Activated B cell treated with CpG ODN at 0.5 μM for 24 hours (primary cell): ENCODE data around the gene TBK1. TPM values are rescaled to one million over a fixed set of nuclear protein-coding genes. Genes with fewer than 3 reads are reported as not detected.

Experiments
- ATAC-seq: fragments of 200-7000 bp; cut with Tn5 transposase; one replicate; pipeline ENCODE4 v1.10.0; 2021; ENCODE audit warnings: low read depth, mild to moderate bottlenecking, moderate library complexity
- CTCF ChIA-PET: fragments of 350-600 bp; sonication (Branson Sonifier 250); formaldehyde crosslinking; loops from one replicate; lab custom pipeline; 2021; ENCODE audit warnings: antibody characterized with exemption; lab: Charles Lee
- POLR2A ChIA-PET: fragments of 350-600 bp; sonication (Branson Sonifier 250); formaldehyde crosslinking; loops from one replicate; lab custom pipeline; 2021; ENCODE audit warnings: antibody characterized with exemption; lab: Charles Lee
- DNase-seq: peaks from one replicate; pipeline ENCODE4 v3.0.0; 2022
- H3K27ac Mint-ChIP-seq: one replicate; pipeline ENCODE4 v1.8.0; 2020; ENCODE audit warnings: mixed read lengths
- H3K27me3 Mint-ChIP-seq: one replicate; pipeline ENCODE4 v1.8.0; 2021; ENCODE audit warnings: mixed read lengths
- H3K36me3 Mint-ChIP-seq: one replicate; pipeline ENCODE4 v1.8.0; 2021; ENCODE audit warnings: low read depth, mixed read lengths
- H3K4me1 Mint-ChIP-seq: one replicate; pipeline ENCODE4 v1.8.0; 2021; ENCODE audit warnings: mixed read lengths
- H3K4me3 Mint-ChIP-seq: one replicate; pipeline ENCODE4 v1.8.0; 2020; ENCODE audit warnings: mild to moderate bottlenecking, mixed read lengths
- H3K9me3 Mint-ChIP-seq: one replicate; pipeline ENCODE4 v1.8.0; 2020; ENCODE audit warnings: mixed read lengths
- intact Hi-C: fragments of 100-400 bp; cut with micrococcal nuclease; formaldehyde crosslinking; loops from one replicate; pipeline ENCODE4 v1.15.1; 2024
- total RNA-seq: library from RNA; stranded (reverse); gene quantifications from 2 replicates; pipeline ENCODE4 v1.2.3, GENCODE V29; 2022
- TF ChIP-seq, protein P1 (sequence below): fragments of 200-600 bp; IDR thresholded peaks from one replicate; pipeline ENCODE4 v1.8.0; 2022; ENCODE audit warnings: antibody characterized with exemption, mild to moderate bottlenecking

Gene TBK1
- total RNA-seq, 1 donor from 2014 or later = 37.4 TPM

DNA sequence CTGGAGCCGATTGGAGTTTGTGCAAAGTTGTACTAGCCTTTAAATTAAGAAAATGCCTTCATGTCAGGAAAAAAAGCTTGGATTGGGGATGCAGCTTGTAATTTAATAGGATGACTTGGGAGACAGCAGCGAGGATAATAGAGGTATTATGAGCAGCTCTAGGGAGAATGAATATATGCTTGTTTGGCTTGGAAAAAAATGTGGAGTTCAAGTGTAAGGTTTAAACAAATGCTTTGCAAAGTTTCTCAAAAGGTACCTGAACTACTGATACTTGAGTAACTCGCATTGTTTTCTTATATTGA lies 93.1 kb downstream of the TBK1 start:
- ChIA-PET CTCF (interaction anchor here (8.0 kb wide), 1 partner anchor 151 kb away, joined by 171 read pairs; no protein-coding TSS in a partner anchor), POLR2A (interaction anchor here (0.6 kb wide), 1 partner anchor 132 kb away, joined by 3 read pairs; no protein-coding TSS in a partner anchor)
- TF ChIP-seq, protein P1, sequence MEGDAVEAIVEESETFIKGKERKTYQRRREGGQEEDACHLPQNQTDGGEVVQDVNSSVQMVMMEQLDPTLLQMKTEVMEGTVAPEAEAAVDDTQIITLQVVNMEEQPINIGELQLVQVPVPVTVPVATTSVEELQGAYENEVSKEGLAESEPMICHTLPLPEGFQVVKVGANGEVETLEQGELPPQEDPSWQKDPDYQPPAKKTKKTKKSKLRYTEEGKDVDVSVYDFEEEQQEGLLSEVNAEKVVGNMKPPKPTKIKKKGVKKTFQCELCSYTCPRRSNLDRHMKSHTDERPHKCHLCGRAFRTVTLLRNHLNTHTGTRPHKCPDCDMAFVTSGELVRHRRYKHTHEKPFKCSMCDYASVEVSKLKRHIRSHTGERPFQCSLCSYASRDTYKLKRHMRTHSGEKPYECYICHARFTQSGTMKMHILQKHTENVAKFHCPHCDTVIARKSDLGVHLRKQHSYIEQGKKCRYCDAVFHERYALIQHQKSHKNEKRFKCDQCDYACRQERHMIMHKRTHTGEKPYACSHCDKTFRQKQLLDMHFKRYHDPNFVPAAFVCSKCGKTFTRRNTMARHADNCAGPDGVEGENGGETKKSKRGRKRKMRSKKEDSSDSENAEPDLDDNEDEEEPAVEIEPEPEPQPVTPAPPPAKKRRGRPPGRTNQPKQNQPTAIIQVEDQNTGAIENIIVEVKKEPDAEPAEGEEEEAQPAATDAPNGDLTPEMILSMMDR = no peak
- no peak for DNase-seq
- H3K36me3 Mint-ChIP-seq = no peaks in the 10 kb centered on the region
- intact Hi-C loops = no loop called here
- H3K27ac Mint-ChIP-seq = no peak overlapping the region
- no peaks in the 10 kb centered on the region for H3K9me3 Mint-ChIP-seq
- H3K4me1 Mint-ChIP-seq = no peaks in the 10 kb centered on the region
- ATAC-seq = no peak
- no peak overlapping the region for H3K4me3 Mint-ChIP-seq
- H3K27me3 Mint-ChIP-seq = peaks cover 5% of the 10 kb centered on the region

DNA sequence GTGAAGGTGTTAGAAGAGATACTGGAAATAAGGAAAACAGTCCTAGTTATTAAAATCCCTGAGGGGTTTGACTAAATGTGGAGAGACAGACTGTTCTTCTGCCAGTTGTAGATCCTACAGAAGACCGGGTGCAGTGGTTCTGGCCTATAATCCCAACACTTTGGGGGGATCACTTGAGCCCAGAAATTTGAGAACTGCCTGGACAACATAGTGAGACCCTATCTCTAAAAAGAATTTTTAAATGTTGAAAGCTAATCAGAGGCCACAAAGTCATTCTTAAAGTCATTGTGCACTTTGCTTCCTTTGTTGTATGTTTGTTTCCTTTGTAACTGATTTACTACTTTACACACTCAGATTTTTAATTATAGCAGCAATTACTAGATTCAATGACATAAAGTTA lies 97.2 kb downstream of the TBK1 start:
- DNase-seq = no peak
- H3K9me3 Mint-ChIP-seq = no peaks in the 10 kb centered on the region
- ChIA-PET POLR2A (interaction anchor here (0.8 to 1.4 kb wide), 3 partner anchors 43 to 149 kb away, joined by 3 to 8 read pairs (median 3); no protein-coding TSS in a partner anchor), CTCF (interaction anchor here (0.6 to 8.0 kb wide), 25 partner anchors 10 to 252 kb away, joined by 3 to 171 read pairs (median 5); partner anchors contain the start of gene RASSF3)
- no peaks in the 10 kb centered on the region for H3K36me3 Mint-ChIP-seq
- H3K4me1 Mint-ChIP-seq = no peaks in the 10 kb centered on the region
- no peaks in the 10 kb centered on the region for H3K27me3 Mint-ChIP-seq
- ATAC-seq = no peak
- intact Hi-C loops = loop anchor here (1.0 to 2.0 kb wide), 5 partner anchors 60 to 248 kb away; partner anchors contain the start of gene GNS
- no peak overlapping the region for H3K4me3 Mint-ChIP-seq
- H3K27ac Mint-ChIP-seq = no peak overlapping the region
- TF ChIP-seq, protein P1 = no peak

- intact Hi-C loops = no loop called here
- no peak for ATAC-seq
- no peaks in the 10 kb centered on the region for H3K27me3 Mint-ChIP-seq
- H3K36me3 Mint-ChIP-seq = no peaks in the 10 kb centered on the region
- POLR2A ChIA-PET = interaction anchor here (0.7 kb wide), 1 partner anchor 9 kb away, joined by 5 read pairs; no protein-coding TSS in a partner anchor
- TF ChIP-seq, protein P1 = no peak
- no peak for DNase-seq
- no peaks in the 10 kb centered on the region for H3K4me1 Mint-ChIP-seq
- no peak overlapping the region for H3K27ac Mint-ChIP-seq
- no peak overlapping the region for H3K4me3 Mint-ChIP-seq
- H3K9me3 Mint-ChIP-seq = no peaks in the 10 kb centered on the region
- CTCF ChIA-PET = interaction anchor here (0.7 to 8.0 kb wide), 3 partner anchors 129 to 149 kb away, joined by 3 to 171 read pairs (median 3); no protein-coding TSS in a partner anchor
Measured at GRCh38 chr12:64550755-64551154, 98.8 kb downstream of the TBK1 start.

DNA sequence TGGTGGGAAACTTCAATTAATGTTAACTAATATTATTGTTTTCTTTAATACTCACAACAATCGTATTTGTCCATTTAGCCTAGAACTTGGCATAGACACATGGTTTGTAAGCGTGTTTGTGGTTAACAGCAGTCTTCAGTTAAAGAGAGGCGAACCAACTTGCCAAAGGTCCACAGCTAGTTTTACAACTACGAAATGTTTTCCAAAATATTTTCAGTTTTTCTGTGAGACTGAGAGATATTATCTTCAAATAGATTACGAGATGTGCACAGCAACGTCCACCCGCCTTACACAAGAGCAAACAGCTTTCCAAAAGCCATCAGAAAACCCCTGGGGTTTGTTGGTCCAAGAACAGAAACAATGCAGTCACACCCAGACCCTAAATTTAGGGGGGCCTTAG lies 99.8 kb downstream of the TBK1 start:
- no peak for ATAC-seq
- CTCF ChIA-PET = interaction anchor here (8.0 kb wide), 1 partner anchor 144 kb away, joined by 171 read pairs; no protein-coding TSS in a partner anchor

More for the DNA sequence above, 99.8 kb downstream of the TBK1 start:
- Mint-ChIP-seq H3K4me1 (no peaks in the 10 kb centered on the region), H3K9me3 (no peaks in the 10 kb centered on the region), H3K36me3 (no peaks in the 10 kb centered on the region), H3K4me3 (no peak overlapping the region), H3K27ac (no peak overlapping the region), H3K27me3 (no peaks in the 10 kb centered on the region)
- POLR2A ChIA-PET = no interaction called here
- TF ChIP-seq, protein P1 = no peak
- intact Hi-C loops = no loop called here
- no peak for DNase-seq

Other genes with a start within 250 kb of the TBK1 start
- 16.5 and 16.8 TPM in 2 replicates for gene KICS2, start 229.8 kb upstream of the TBK1 start, total RNA-seq
- not detected in 2 replicates for gene C12orf56, start 61.4 kb upstream of the TBK1 start, total RNA-seq
- gene XPOT, start 47.7 kb upstream of the TBK1 start, total RNA-seq = 81.3 and 96.2 TPM in 2 replicates
- gene RASSF3, start 158.4 kb downstream of the TBK1 start, total RNA-seq = 90.9 and 95.7 TPM in 2 replicates